GM04503 (cell line): ENCODE data around the gene SNAPC3.

Experiments used
- DNase-seq: peaks from one replicate; pipeline ENCODE4 v3.0.0-alpha.2; 2012; ENCODE audit warnings: low read depth

Gene SNAPC3

DNA sequence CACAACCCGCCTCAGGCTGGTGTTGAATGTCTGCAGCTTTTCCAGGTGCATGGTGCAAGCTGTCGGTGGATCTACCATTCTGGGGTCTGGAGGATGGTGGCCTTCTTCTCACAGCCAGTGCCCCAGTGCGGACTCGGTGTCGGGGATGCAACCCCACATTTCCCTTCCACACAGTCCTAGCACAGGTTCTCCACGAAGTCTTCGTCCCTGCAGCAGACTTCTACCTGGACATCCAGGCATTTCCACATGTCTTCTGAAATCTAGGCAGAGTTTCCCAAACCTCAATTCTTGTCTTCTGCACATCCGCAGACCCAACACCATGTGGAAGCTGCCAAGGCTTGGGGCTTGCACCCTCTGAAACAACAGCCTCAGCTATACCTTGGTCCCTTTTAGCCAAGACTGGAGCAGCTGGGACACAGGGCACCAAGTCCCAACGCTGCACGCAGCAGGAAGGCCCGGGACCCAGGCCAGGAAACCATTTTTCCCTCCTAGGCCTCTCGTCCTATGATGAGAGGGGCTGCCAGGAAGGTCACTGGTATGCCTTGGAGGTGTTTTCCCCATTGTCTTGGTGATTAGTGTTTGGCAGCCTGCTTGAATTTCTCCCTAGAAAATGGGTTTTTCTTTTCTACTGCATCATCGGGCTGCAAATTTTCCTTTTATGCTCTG lies 69.9 kb downstream of the SNAPC3 start:
- DNase-seq, result no peak

DNA sequence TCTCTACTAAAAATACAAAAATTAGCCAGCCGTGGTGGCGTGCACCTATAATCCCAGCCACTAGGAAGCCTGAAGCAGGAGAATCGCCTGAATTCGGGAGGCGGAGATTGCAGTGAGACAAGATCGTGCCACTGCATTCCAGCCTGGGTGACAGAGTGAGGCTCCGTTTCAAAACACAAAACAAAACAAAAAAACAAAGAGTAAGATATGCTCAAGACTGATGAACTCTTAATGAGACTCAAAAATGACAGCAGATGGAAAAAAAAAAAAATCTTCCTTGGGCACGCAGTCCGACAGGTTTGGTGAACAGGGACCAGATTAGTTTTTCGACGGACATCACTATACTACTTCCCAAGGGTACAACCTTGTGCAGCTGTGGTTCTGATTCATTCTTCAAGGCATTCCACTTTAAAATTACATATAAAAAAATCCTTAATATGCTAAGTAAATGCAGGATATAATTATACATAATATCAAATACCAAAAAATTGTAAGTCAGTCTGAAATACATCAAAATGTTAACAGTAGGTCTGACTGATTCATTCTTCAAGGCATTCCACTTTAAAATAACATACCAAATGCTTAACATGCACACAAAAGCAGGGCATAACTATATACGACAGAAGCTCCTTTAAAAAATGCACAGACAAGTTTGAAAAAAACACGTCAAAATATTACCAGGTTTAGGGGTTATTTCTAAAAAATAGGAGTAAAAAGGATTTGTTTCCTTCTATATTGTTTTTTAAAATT lies 75.7 kb downstream of the SNAPC3 start:
- no peak for DNase-seq

DNA sequence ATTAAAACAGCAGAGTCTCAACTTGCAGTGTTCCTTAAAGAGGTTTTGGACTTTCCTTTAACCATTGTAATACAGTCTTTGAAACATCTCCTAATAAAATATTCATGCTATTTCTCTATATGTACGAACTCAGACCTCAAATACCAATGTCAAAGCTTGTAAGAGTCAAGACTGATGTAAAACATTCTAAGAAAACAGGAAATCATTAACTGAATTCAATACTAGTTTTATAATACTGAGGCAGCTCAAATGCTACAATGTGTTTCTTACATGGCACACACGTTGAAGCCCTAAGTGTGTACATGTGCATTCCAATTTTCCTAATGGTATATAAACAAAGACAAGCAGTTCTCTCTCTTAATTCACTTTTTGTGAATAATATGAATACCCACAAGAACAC lies 76.5 kb downstream of the SNAPC3 start:
- DNase-seq, result no peak

DNA sequence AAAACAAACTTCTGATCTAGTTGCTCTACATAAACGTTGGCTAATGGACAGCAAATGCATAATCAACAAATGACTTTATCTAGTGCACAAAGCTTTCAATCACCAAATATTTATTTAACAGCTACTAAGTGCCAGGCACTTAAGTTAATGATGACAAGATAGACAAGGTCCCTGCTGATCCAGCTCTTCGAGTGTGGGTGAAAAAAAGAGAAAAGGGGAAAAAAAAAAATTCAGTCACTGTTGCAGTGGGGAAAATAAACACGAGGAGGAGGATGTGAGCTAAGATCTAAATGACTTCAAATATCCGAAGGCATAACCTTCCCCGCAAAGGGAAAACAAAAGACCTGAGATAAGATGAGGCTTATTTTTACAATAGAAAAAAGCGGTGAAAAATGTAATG lies 78.5 kb downstream of the SNAPC3 start:
- DNase-seq, result no peak

DNA sequence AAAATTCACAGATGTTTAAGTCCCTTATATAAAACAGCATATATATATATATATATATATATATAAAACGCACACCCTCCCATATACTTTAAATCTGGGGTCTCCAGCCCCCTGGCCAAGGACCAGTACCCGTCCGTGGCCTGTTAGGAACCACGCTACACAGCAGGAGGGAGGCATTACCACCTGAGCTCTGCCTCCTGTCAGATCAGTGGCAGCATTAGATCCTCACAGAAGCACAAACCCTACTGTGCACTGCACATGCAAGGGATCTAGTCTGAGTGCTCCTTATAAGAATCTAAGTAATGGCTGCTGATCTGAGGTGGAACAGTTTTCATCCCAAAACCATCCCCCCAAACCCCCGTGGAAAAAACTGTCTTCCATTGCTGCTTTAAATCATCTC lies 79.1 kb downstream of the SNAPC3 start:
- no peak for DNase-seq

DNA sequence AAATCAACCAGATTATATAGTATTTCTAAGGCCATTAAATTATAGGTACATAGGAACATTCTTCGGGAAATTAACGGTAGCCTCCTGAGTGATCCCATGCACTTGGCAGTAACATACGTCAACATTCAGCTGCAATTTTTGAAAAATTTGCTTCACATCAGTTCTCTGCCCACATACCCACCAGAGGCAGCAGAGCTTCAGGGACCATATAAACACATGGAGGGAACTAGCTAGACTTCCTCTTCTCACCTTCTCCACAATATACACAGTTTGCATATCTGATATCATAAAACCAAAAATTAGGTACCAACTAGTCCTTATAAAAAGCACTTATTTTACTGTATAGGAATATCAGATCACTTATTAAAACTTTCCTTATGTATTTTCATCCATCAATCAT lies 83.2 kb downstream of the SNAPC3 start:
- DNase-seq, result no peak

DNA sequence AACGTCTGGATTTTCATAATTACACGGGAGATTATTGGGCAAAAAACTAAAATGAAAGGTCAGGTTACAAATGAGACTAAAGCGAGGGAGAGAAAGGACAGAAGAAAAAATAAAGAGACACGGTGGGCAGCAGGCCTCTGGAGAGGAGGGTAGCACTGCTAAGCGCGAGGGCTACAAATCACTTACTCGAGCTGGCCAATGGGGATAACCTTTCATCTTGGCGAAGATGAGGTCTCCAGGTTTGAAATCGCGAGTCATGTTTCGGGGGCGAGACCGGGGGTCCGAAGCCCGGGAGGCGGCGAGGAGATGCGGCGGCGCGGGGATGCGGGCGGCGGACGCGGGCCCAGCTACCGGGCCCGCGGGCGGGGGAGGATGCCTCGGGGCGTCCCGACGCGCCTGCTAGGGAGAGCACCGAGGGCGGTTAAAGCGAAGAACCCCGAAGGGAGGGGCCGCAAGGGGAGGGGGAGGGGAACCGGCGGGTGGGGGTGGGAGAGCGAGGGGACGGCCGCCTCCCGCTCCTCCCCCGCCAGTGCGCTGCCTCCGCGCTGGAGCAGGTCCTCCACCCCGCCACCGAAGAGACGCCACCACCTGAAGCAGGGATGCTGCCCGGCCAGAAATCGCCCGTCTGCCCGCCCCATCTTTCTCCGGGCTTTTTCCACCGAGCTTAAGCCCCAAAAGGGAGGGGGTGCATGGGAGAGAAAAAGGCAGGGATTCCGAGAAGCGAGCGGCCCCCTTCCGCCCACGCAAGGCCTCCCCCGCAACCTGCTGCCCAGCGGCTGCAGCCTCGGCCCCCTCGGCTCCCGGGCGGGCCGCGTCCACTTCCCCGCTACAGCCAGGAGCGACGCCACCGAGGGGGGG lies 87.5 kb downstream of the SNAPC3 start:
- no peak for DNase-seq

DNA sequence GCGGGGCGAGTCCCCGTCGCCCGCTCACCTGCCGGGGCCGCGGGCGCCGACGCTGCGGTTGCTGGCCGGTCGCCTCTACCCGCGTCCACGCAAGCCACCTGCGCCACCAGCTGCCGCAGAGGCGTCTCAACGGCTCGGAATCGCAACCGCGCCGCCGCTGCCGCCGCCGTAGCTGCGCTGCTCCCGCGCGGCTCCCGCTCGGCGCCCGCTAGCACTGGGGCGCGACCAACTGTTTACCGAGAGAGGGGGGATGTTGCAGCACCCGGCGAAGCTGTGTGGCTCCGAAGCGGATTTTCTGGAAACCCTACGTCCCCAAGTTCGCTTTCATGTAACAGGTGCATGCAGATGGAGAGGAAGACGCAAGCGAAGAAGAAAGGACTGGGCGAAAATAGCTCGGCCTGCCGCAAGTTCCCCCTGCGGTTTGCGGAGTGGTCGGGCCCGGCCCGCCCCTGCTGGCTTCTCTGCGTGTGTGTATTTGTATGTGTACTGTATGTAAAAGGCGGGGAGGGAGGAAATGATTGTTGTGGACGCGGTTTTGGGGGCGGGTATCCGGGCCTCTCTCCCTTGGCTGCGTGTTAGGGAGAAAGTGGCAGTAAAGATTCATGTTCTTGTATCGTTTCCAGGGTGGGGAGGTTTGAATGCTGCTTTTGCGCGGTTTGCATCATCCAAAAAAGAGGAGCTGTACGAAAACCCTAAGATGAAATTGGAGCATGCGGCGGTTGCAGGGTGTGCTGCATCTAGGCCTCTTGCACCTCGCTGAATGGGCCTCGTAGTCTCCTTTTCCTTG lies 88.3 kb downstream of the SNAPC3 start, which contains the start of gene PSIP1:
PSIP1 (minus strand) TSS at position 182 of the 787 bp plus-strand sequence. CDS start 782 bp downstream, outside the sequence.
- DNase-seq, result peak; percentile 23
